ENCODE data around the gene RNF2.

DNA sequence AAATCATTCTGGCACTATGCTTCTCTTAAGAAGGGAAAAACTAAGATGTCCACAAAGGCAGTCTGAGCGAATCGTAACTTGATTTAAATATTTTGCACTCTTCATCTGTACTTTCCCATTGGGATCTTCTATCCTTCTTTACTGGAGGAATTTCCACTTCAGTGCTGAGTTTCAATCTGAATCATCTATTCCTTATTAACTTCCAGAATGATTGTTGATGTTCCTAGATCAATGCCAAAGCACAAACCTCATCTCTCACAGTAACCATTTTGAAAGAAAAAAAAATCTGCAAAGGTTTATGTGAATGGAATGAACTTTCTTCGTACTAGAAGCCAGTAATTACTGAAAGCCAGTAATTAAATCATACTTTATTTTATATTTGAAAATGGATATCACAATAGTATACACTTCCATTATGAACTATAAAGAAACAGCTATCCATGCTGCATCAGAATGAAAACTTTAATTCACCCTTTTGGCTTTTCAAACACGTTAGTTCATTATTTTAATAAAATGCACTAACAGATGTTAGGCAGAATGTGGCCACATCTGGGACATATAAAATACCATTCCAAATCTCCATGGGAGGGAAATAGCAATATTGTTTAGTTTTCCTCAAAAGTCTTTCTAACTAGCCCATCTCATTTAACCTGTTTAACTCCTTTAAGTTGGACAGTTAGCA, 5.5 kb upstream of the RNF2 start:
- TF ChIP-seq, protein P1, sequence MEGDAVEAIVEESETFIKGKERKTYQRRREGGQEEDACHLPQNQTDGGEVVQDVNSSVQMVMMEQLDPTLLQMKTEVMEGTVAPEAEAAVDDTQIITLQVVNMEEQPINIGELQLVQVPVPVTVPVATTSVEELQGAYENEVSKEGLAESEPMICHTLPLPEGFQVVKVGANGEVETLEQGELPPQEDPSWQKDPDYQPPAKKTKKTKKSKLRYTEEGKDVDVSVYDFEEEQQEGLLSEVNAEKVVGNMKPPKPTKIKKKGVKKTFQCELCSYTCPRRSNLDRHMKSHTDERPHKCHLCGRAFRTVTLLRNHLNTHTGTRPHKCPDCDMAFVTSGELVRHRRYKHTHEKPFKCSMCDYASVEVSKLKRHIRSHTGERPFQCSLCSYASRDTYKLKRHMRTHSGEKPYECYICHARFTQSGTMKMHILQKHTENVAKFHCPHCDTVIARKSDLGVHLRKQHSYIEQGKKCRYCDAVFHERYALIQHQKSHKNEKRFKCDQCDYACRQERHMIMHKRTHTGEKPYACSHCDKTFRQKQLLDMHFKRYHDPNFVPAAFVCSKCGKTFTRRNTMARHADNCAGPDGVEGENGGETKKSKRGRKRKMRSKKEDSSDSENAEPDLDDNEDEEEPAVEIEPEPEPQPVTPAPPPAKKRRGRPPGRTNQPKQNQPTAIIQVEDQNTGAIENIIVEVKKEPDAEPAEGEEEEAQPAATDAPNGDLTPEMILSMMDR (IDR thresholded peaks at IDR 0.05) = no peak
- no peak for TF ChIP-seq POLR2A (IDR thresholded peaks at IDR 0.05)

Data from esophagus squamous epithelium (tissue), 4 donors.